Activated CD8-positive, alpha-beta T cell treated with anti-CD3 and anti-CD28 coated beads for 36 hours (primary cell): Measurements from ENCODE around the gene CCL22. TPM values are rescaled to one million over a fixed set of nuclear protein-coding genes. Genes with fewer than 3 reads are reported as not detected.

Source experiments
- ATAC-seq: fragments of 200-7000 bp; cut with Tn5 transposase; one replicate; pipeline ENCODE4 v1.10.0; 2021; ENCODE audit warnings: mild to moderate bottlenecking, moderate library complexity
- CTCF ChIA-PET: fragments of 350-600 bp; sonication (Branson Sonifier 250); formaldehyde crosslinking; loops from one replicate; lab custom pipeline; 2021; ENCODE audit warnings: antibody characterized with exemption; lab: Charles Lee
- POLR2A ChIA-PET: fragments of 350-600 bp; sonication (Branson Sonifier 250); formaldehyde crosslinking; loops from one replicate; lab custom pipeline; 2021; ENCODE audit warnings: antibody characterized with exemption; lab: Charles Lee
- DNase-seq: peaks from one replicate; pipeline ENCODE4 v3.0.0-alpha.2; 2020
- H3K27ac Mint-ChIP-seq: one replicate; pipeline ENCODE4 v1.8.0; 2021; ENCODE audit warnings: mild to moderate bottlenecking, mixed read lengths
- H3K27me3 Mint-ChIP-seq: one replicate; pipeline ENCODE4 v1.8.0; 2021; ENCODE audit warnings: mixed read lengths
- H3K36me3 Mint-ChIP-seq: one replicate; pipeline ENCODE4 v1.8.0; 2021; ENCODE audit warnings: low read depth, mixed read lengths
- H3K4me1 Mint-ChIP-seq: one replicate; pipeline ENCODE4 v1.8.0; 2021; ENCODE audit warnings: low read depth, mixed read lengths
- H3K4me3 Mint-ChIP-seq: one replicate; pipeline ENCODE4 v1.8.0; 2021; ENCODE audit warnings: mild to moderate bottlenecking, moderate library complexity, mixed read lengths
- H3K9me3 Mint-ChIP-seq: one replicate; pipeline ENCODE4 v1.8.0; 2021; ENCODE audit warnings: mixed read lengths
- CTCF ChIP-seq: fragments of 200-600 bp; IDR thresholded peaks from one replicate; pipeline ENCODE4 v1.8.0; 2022; ENCODE audit warnings: antibody characterized with exemption, mild to moderate bottlenecking
- intact Hi-C: fragments of 100-400 bp; cut with micrococcal nuclease; formaldehyde crosslinking; loops from one replicate; pipeline ENCODE4 v1.10.0; 2022
- total RNA-seq, 2 experiments: library from RNA; stranded (reverse); gene quantifications; one replicate each; pipeline ENCODE4 v1.2.3, GENCODE V29; 2021

Gene CCL22
- total RNA-seq, 2 experiments from 2014 or later = 7.1 to 7.4 TPM

GRCh38 chr16:57385083-57385482, 26.5 kb downstream of the CCL22 start:
- ChIA-PET POLR2A (no interaction called here), CTCF (interaction anchor here (0.9 to 1.2 kb wide), 2 partner anchors 33 to 84 kb away, joined by 3 to 4 read pairs; no protein-coding TSS in a partner anchor)
- no peak for DNase-seq
- Mint-ChIP-seq H3K27me3 (no peaks in the 10 kb centered on the region), H3K4me1 (peaks cover 20% of the 10 kb centered on the region), H3K36me3 (no peaks in the 10 kb centered on the region), H3K4me3 (no peak overlapping the region), H3K9me3 (no peaks in the 10 kb centered on the region), H3K27ac (no peak overlapping the region)
- intact Hi-C loops = no loop called here
- TF ChIP-seq CTCF = no peak
- no peak for ATAC-seq

- ATAC-seq = no peak
- Mint-ChIP-seq H3K4me1 (peaks cover 12% of the 10 kb centered on the region), H3K27ac (no peak overlapping the region), H3K36me3 (no peaks in the 10 kb centered on the region), H3K27me3 (peaks cover 1% of the 10 kb centered on the region), H3K4me3 (no peak overlapping the region), H3K9me3 (no peaks in the 10 kb centered on the region)
- DNase-seq = no peak
- no peak for TF ChIP-seq CTCF
- intact Hi-C loops = no loop called here
- CTCF ChIA-PET = no interaction called here
- POLR2A ChIA-PET = no interaction called here
Observed at GRCh38 chr16:57386381-57386951, 27.9 kb downstream of the CCL22 start.

GRCh38 chr16:57387598-57388354, 29.2 kb downstream of the CCL22 start:
- no peaks in the 10 kb centered on the region for H3K9me3 Mint-ChIP-seq
- peaks cover 10% of the 10 kb centered on the region for H3K4me1 Mint-ChIP-seq
- peak; percentile 49 for ATAC-seq
- POLR2A ChIA-PET = interaction anchor here (0.9 kb wide), 1 partner anchor 15 kb away, joined by 3 read pairs; the partner anchor contains the start of gene CX3CL1
- intact Hi-C loops = no loop called here
- no peak for DNase-seq
- peaks cover 1% of the 10 kb centered on the region for H3K27me3 Mint-ChIP-seq
- no peaks in the 10 kb centered on the region for H3K36me3 Mint-ChIP-seq
- no peak overlapping the region for H3K27ac Mint-ChIP-seq
- H3K4me3 Mint-ChIP-seq = no peak overlapping the region
- peak; percentile 31 for TF ChIP-seq CTCF
- CTCF ChIA-PET = no interaction called here

- Mint-ChIP-seq H3K27ac (no peak overlapping the region), H3K4me3 (no peak overlapping the region), H3K27me3 (peaks cover 1% of the 10 kb centered on the region), H3K9me3 (no peaks in the 10 kb centered on the region), H3K36me3 (no peaks in the 10 kb centered on the region), H3K4me1 (peaks cover 10% of the 10 kb centered on the region)
- no peak for DNase-seq
- ATAC-seq = peak; percentile 53
- TF ChIP-seq CTCF = no peak
- CTCF ChIA-PET = no interaction called here
- intact Hi-C loops = no loop called here
- POLR2A ChIA-PET = no interaction called here
Observed at GRCh38 chr16:57388359-57389086, 29.9 kb downstream of the CCL22 start.

GRCh38 chr16:57389087-57389468, 30.5 kb downstream of the CCL22 start:
- H3K9me3 Mint-ChIP-seq = no peaks in the 10 kb centered on the region
- ChIA-PET CTCF (no interaction called here), POLR2A (no interaction called here)
- no peaks in the 10 kb centered on the region for H3K36me3 Mint-ChIP-seq
- H3K4me3 Mint-ChIP-seq = no peak overlapping the region
- intact Hi-C loops = no loop called here
- no peak overlapping the region for H3K27ac Mint-ChIP-seq
- peaks cover 10% of the 10 kb centered on the region for H3K4me1 Mint-ChIP-seq
- DNase-seq = no peak
- no peak for ATAC-seq
- TF ChIP-seq CTCF = no peak
- H3K27me3 Mint-ChIP-seq = peaks cover 1% of the 10 kb centered on the region
